ENCODE data around the gene BRSK2.
"Not testable (repeated sequence)": the region's sequence is repeated elsewhere in the genome, so short reads cannot be mapped to it uniquely, and the experiment has no call there.

Gene BRSK2

GRCh38 chr11:1435479-1435819 is 45.7 kb downstream of the BRSK2 start:
- H3K27me3 ChIP-seq (replicated peaks; ENCODE audit: control insufficient read depth, insufficient read depth, low read length, poor library complexity, severe bottlenecking); H3K27ac ChIP-seq (ENCODE audit: insufficient read depth, low read length, poor library complexity, severe bottlenecking); DNase-seq; H3K9me3 ChIP-seq (ENCODE audit: control insufficient read depth, low read length); H3K36me3 ChIP-seq (ENCODE audit: control insufficient read depth, insufficient read depth, low read length); H3K4me1 ChIP-seq (ENCODE audit: control insufficient read depth, insufficient read depth, low read length, poor library complexity, severe bottlenecking); H3K4me3 ChIP-seq (ENCODE audit: insufficient read depth, low read depth, low read length, poor library complexity, severe bottlenecking): not testable (repeated sequence)

- DNase-seq = no peak
- Histone ChIP-seq H3K4me3 (ENCODE audit: insufficient read depth, low read depth, low read length, poor library complexity, severe bottlenecking) (no peak overlapping the region), H3K9me3 (ENCODE audit: control insufficient read depth, low read length) (no peaks in the 10 kb centered on the region), H3K27me3 (replicated peaks; ENCODE audit: control insufficient read depth, insufficient read depth, low read length, poor library complexity, severe bottlenecking) (no peaks in the 10 kb centered on the region), H3K27ac (ENCODE audit: insufficient read depth, low read length, poor library complexity, severe bottlenecking) (no peak overlapping the region), H3K4me1 (ENCODE audit: control insufficient read depth, insufficient read depth, low read length, poor library complexity, severe bottlenecking) (no peaks in the 10 kb centered on the region), H3K36me3 (ENCODE audit: control insufficient read depth, insufficient read depth, low read length) (no peaks in the 10 kb centered on the region)
These were observed 46.2 kb downstream of the BRSK2 start for GRCh38 chr11:1435820-1436467.

GRCh38 chr11:1436468-1437039 is 46.8 kb downstream of the BRSK2 start:
- Histone ChIP-seq H3K36me3 (ENCODE audit: control insufficient read depth, insufficient read depth, low read length) (no peaks in the 10 kb centered on the region), H3K4me3 (ENCODE audit: insufficient read depth, low read depth, low read length, poor library complexity, severe bottlenecking) (no peak overlapping the region), H3K27me3 (replicated peaks; ENCODE audit: control insufficient read depth, insufficient read depth, low read length, poor library complexity, severe bottlenecking) (no peaks in the 10 kb centered on the region), H3K9me3 (ENCODE audit: control insufficient read depth, low read length) (no peaks in the 10 kb centered on the region), H3K27ac (ENCODE audit: insufficient read depth, low read length, poor library complexity, severe bottlenecking) (no peak overlapping the region), H3K4me1 (ENCODE audit: control insufficient read depth, insufficient read depth, low read length, poor library complexity, severe bottlenecking) (no peaks in the 10 kb centered on the region)
- DNase-seq = no peak

DNA sequence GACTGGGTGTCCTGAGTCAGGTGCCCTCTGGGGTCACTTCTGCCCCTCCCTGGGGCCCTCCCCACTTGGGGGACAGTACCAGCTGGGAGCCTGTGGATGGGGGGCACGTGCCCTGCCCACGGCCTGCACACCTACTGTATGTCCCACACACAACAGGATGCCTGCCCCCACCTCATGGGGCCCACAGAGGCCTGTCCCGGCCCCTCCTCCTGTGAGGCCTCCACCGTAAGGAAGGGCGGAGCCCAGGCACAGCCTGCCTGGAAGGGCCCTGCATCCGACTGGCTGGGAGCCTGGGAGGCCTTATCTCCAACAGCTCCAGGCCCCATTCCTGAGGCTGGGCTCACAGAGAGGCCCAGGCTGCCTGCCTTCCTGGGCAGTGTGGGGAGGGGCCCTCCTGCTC is 47.8 kb downstream of the BRSK2 start:
- DNase-seq = no peak
- Histone ChIP-seq H3K4me3 (ENCODE audit: insufficient read depth, low read depth, low read length, poor library complexity, severe bottlenecking) (no peak overlapping the region), H3K4me1 (ENCODE audit: control insufficient read depth, insufficient read depth, low read length, poor library complexity, severe bottlenecking) (no peaks in the 10 kb centered on the region), H3K9me3 (ENCODE audit: control insufficient read depth, low read length) (no peaks in the 10 kb centered on the region), H3K27me3 (replicated peaks; ENCODE audit: control insufficient read depth, insufficient read depth, low read length, poor library complexity, severe bottlenecking) (no peaks in the 10 kb centered on the region), H3K36me3 (ENCODE audit: control insufficient read depth, insufficient read depth, low read length) (no peaks in the 10 kb centered on the region), H3K27ac (ENCODE audit: insufficient read depth, low read length, poor library complexity, severe bottlenecking) (no peak overlapping the region)

DNA sequence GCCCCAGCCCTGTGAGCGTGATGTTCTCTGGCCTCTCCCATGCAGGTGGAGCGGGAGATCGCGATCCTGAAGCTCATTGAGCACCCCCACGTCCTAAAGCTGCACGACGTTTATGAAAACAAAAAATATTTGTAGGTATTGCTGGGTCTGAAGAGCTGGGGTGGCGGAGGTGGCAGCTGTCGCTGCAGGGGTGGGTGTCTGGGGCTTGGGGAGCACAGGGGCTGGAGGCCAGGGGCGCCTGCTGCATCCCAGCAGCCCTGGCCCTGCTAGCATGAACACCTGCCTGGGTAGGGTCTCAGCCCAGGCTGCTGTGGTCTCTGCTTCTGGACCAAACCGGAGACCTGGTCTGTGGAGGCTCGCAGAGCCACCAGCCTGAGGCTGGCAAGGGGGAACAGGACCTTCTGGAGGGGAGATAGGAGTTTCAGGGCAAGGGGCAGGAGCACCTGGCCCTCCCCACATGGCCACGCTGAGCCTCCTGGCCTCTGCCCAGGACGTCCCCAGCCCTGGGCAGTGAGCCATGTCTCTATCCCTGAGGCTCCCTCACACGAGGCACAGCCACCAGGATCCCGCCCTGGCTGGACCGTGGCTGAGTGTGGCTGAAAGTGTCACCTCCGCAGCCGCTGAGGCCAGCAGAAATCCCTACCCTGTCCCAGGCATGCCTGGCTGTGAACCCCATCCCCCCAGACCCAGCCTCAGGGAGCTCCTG is 48.7 kb downstream of the BRSK2 start:
- no peak for DNase-seq
- Histone ChIP-seq H3K27me3 (replicated peaks; ENCODE audit: control insufficient read depth, insufficient read depth, low read length, poor library complexity, severe bottlenecking) (no peaks in the 10 kb centered on the region), H3K4me3 (ENCODE audit: insufficient read depth, low read depth, low read length, poor library complexity, severe bottlenecking) (no peak overlapping the region), H3K4me1 (ENCODE audit: control insufficient read depth, insufficient read depth, low read length, poor library complexity, severe bottlenecking) (no peaks in the 10 kb centered on the region), H3K9me3 (ENCODE audit: control insufficient read depth, low read length) (no peaks in the 10 kb centered on the region), H3K27ac (ENCODE audit: insufficient read depth, low read length, poor library complexity, severe bottlenecking) (no peak overlapping the region), H3K36me3 (ENCODE audit: control insufficient read depth, insufficient read depth, low read length) (no peaks in the 10 kb centered on the region)

DNA sequence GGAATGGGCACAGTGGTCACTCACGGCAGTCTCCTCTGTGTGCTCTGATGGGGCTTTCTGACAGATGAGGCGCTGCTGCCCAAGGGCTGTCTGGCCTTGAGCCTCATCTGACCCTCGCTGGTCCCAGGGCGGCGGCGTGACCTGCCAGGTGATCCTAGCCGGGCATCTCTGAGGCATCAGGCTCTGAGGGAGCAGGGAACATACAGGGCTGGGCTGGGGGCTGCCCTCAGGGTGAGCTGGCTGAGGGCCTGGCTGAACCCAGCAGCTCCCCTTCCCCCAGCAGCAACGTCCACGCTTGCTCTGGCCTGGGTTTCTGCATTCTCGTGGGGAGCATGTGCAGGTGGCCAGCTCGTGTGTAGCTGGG is 49.2 kb downstream of the BRSK2 start:
- Histone ChIP-seq H3K9me3 (ENCODE audit: control insufficient read depth, low read length) (no peaks in the 10 kb centered on the region), H3K4me3 (ENCODE audit: insufficient read depth, low read depth, low read length, poor library complexity, severe bottlenecking) (no peak overlapping the region), H3K36me3 (ENCODE audit: control insufficient read depth, insufficient read depth, low read length) (no peaks in the 10 kb centered on the region), H3K27ac (ENCODE audit: insufficient read depth, low read length, poor library complexity, severe bottlenecking) (no peak overlapping the region), H3K27me3 (replicated peaks; ENCODE audit: control insufficient read depth, insufficient read depth, low read length, poor library complexity, severe bottlenecking) (no peaks in the 10 kb centered on the region), H3K4me1 (ENCODE audit: control insufficient read depth, insufficient read depth, low read length, poor library complexity, severe bottlenecking) (no peaks in the 10 kb centered on the region)
- no peak for DNase-seq

DNA sequence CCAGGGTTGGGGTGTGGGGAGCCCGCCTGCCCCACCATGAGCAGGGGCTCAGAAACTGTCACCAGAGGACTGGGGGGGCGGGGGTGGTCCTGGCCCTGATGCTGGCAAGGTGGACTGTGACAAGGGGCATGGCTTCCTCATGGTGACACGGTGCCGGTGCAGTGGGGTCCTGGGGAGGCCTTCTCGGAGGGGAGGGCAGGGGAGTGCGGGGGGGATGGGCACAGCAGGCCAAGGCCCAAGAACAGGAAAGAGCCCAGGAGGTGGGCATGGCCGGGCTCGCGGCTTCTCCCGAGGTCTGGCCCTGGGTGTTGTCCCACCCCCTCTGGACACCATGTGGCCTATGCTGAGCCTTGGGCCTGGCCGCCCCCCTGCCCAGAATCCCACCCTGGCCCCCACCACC is 49.6 kb downstream of the BRSK2 start:
- no peaks in the 10 kb centered on the region for H3K4me1 ChIP-seq (ENCODE audit: control insufficient read depth, insufficient read depth, low read length, poor library complexity, severe bottlenecking)
- no peak overlapping the region for H3K27ac ChIP-seq (ENCODE audit: insufficient read depth, low read length, poor library complexity, severe bottlenecking)
- DNase-seq = no peak
- H3K27me3 ChIP-seq (replicated peaks; ENCODE audit: control insufficient read depth, insufficient read depth, low read length, poor library complexity, severe bottlenecking) = no peaks in the 10 kb centered on the region
- H3K9me3 ChIP-seq (ENCODE audit: control insufficient read depth, low read length) = no peaks in the 10 kb centered on the region
- H3K4me3 ChIP-seq (ENCODE audit: insufficient read depth, low read depth, low read length, poor library complexity, severe bottlenecking) = no peak overlapping the region
- no peaks in the 10 kb centered on the region for H3K36me3 ChIP-seq (ENCODE audit: control insufficient read depth, insufficient read depth, low read length)

DNA sequence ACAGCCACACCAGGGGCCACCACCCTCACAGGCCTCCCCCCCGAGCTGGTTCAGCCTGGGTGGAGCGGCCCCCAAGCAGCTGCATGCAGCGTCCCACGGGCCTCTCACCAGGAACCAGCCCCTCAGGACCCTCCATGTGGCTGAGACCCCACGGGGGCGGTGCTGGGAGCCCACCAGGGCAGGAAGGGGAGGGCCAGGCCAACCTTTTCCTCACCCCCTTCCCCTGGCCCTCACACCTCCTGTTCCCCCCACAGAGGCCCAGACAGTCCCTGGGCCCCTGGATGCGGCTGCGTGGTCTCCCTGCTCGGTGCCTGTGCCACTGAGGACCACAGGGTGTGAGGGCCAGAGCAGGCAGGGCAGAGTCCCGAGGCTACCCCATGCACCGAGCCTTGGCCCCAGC is 50.3 kb downstream of the BRSK2 start:
- Histone ChIP-seq H3K27me3 (replicated peaks; ENCODE audit: control insufficient read depth, insufficient read depth, low read length, poor library complexity, severe bottlenecking) (no peaks in the 10 kb centered on the region), H3K4me1 (ENCODE audit: control insufficient read depth, insufficient read depth, low read length, poor library complexity, severe bottlenecking) (no peaks in the 10 kb centered on the region), H3K4me3 (ENCODE audit: insufficient read depth, low read depth, low read length, poor library complexity, severe bottlenecking) (no peak overlapping the region), H3K36me3 (ENCODE audit: control insufficient read depth, insufficient read depth, low read length) (no peaks in the 10 kb centered on the region), H3K9me3 (ENCODE audit: control insufficient read depth, low read length) (no peaks in the 10 kb centered on the region), H3K27ac (ENCODE audit: insufficient read depth, low read length, poor library complexity, severe bottlenecking) (no peak overlapping the region)
- DNase-seq = no peak

- H3K27ac ChIP-seq (ENCODE audit: insufficient read depth, low read length, poor library complexity, severe bottlenecking) = no peak overlapping the region
- H3K9me3 ChIP-seq (ENCODE audit: control insufficient read depth, low read length) = no peaks in the 10 kb centered on the region
- H3K36me3 ChIP-seq (ENCODE audit: control insufficient read depth, insufficient read depth, low read length) = no peaks in the 10 kb centered on the region
- no peak overlapping the region for H3K4me3 ChIP-seq (ENCODE audit: insufficient read depth, low read depth, low read length, poor library complexity, severe bottlenecking)
- H3K27me3 ChIP-seq (replicated peaks; ENCODE audit: control insufficient read depth, insufficient read depth, low read length, poor library complexity, severe bottlenecking) = no peaks in the 10 kb centered on the region
- no peak for DNase-seq
- H3K4me1 ChIP-seq (ENCODE audit: control insufficient read depth, insufficient read depth, low read length, poor library complexity, severe bottlenecking) = no peaks in the 10 kb centered on the region
These were observed 50.8 kb downstream of the BRSK2 start for GRCh38 chr11:1440496-1440895.

DNA sequence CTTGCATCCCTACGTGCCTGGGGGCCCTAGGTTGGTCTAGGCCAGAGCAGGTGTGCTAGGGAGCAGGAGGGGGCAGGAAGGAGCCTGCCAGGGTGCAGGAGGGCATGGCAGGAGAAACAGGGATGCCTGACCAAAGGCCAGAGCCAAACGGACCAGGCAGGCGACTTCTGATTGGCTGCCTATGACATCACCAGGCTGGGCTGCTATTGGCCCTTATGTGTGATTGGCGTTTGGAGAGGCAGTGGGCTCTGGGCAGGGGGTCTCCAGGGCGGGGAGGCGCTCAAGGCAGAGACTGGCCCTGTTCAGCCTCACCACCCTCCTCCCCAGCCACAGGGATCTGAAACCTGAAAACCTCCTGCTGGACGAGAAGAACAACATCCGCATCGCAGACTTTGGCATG is 52.4 kb downstream of the BRSK2 start:
- no peak overlapping the region for H3K27ac ChIP-seq (ENCODE audit: insufficient read depth, low read length, poor library complexity, severe bottlenecking)
- no peaks in the 10 kb centered on the region for H3K27me3 ChIP-seq (replicated peaks; ENCODE audit: control insufficient read depth, insufficient read depth, low read length, poor library complexity, severe bottlenecking)
- no peak for DNase-seq
- no peak overlapping the region for H3K4me3 ChIP-seq (ENCODE audit: insufficient read depth, low read depth, low read length, poor library complexity, severe bottlenecking)
- no peaks in the 10 kb centered on the region for H3K9me3 ChIP-seq (ENCODE audit: control insufficient read depth, low read length)
- no peaks in the 10 kb centered on the region for H3K4me1 ChIP-seq (ENCODE audit: control insufficient read depth, insufficient read depth, low read length, poor library complexity, severe bottlenecking)
- no peaks in the 10 kb centered on the region for H3K36me3 ChIP-seq (ENCODE audit: control insufficient read depth, insufficient read depth, low read length)
